Erythroblast (primary cell): Measurements from ENCODE around the gene PJA2.

Source experiments
- GATA1 ChIP-seq: IDR thresholded peaks from 2 replicates; pipeline ENCODE4 v1.6.1; 2011; ENCODE audit warnings: low read depth, mild to moderate bottlenecking, control low read depth, low read length, moderate library complexity
- POLR2A ChIP-seq: IDR thresholded peaks from 2 replicates; pipeline ENCODE4 v1.6.1; 2011; ENCODE audit warnings: mild to moderate bottlenecking, low read length

- TF ChIP-seq POLR2A = no peak
- TF ChIP-seq GATA1 = no peak
These were observed 82.2 kb downstream of the PJA2 start for GRCh38 chr5:109327570-109327969.
